ENCODE results near the gene CLTRN.
A peak's percentile ranks its signal among the peaks of the same experiment; 100 is the strongest.
"Not testable (repeated sequence)": the region's sequence is repeated elsewhere in the genome, so short reads cannot be mapped to it uniquely, and the experiment has no call there.

CLTRN gene, protein sequence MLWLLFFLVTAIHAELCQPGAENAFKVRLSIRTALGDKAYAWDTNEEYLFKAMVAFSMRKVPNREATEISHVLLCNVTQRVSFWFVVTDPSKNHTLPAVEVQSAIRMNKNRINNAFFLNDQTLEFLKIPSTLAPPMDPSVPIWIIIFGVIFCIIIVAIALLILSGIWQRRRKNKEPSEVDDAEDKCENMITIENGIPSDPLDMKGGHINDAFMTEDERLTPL

DNA sequence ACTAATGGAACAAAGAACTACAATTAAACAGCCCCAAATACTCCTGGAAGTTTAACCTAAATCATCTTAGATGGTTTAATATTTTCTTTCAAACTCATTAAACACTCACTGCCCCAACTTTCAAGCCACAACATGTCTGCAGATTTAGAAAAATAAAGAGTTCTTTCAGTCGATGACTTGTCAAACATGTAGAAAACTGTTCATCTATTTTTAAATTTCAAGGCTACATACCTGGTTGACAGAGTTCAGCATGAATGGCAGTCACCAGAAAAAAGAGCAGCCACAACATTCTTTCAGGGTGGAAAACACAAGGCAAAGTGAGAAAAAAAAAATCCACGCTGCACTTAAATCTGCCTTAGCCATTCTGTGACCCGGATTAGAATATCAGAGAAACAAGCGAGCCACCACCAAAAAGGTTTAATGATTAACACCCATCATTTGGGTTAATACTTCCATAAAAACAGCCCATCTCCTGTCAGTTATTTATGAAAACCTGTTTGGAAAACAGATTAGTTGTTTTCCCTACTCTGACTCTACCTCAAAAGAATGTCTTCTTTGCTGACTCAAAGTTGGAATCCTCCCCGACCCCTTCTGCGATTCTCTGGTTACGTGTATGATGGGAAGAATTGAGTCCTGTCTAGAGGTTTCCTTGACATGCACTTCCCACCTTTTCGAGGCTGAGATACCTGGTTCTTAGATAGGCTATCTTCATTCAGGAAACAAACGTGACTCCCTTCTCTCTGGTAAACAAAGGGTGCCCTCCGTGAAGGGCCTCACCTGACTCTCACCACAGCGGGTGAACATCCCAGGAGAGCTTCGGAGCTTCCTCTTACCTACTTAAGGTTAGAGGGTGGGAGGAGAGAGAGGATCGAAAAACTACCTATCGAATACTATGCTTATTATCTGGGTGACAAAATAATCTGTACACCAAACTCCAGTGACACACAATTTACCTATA lies at the start of gene CLTRN:
Gene CLTRN, minus strand, starts transcription at position 319 of the 958 bp plus-strand sequence. Its CDS starts 30 bp downstream, at position 289.
- DNase-seq = no peak

DNA sequence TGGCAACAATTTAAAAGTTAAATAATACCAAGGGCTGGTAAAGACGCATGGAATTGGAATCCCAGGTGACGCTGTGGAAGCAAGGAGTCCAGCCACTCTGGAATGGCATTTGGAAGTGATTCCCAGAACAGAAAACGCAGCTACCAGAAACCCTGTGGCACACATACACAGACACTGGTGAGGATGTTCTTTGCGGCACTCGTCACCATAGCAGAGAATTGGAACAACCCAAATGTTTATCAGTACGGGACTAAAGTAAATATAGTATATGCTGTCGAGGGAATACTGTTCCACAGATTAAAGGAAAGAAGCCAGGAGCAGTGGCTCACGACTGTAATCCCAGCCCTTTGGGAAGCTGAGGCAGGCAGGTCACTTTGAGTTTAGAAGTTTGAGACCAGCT lies 39.7 kb upstream of the CLTRN start:
- not testable (repeated sequence) for DNase-seq

DNA sequence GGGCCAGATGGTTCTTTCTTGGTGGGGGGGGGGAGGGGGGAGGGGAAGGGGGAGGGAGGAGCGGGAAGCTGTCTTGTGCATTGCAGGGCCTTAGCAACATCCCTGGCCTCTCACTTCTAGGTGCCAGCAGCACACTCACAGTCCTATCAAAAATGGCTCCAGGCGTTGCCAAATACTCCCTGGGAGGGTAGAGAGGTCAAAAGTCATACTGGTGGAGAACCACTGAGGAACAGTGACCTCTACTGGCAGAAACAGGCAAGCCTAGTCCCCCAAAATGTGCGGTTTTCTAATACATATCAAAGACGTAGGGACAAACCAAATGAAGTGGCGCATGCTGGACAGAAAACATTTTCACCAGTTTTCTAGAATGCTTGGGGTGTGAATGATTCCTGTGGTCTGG lies 39.2 kb upstream of the CLTRN start:
- DNase-seq = not testable (repeated sequence)

- no peak for DNase-seq
Measured at GRCh38 chrX:15702488-15703371, 38.1 kb upstream of the CLTRN start.

DNA sequence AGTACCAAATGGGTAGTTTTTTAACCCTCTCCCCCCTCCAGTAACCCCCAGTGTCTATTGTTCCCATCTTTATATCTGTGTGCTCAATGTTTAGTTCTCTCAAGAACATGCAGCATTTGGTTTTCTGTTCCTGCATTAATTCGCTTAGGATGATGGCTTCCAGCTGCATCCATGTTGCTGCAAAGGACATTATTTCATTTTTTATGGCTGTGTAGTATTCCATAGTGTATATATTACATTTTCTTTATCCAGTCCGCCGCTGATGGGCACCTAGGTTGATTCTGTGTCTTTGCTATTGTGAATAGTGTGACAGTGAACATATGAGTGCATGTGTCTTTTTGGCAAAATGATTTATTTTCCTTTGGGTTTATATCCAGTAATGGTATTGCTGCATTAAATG lies 31.9 kb upstream of the CLTRN start:
- DNase-seq = no peak

- DNase-seq = no peak
Measured at GRCh38 chrX:15694941-15695451, 30.4 kb upstream of the CLTRN start.

DNA sequence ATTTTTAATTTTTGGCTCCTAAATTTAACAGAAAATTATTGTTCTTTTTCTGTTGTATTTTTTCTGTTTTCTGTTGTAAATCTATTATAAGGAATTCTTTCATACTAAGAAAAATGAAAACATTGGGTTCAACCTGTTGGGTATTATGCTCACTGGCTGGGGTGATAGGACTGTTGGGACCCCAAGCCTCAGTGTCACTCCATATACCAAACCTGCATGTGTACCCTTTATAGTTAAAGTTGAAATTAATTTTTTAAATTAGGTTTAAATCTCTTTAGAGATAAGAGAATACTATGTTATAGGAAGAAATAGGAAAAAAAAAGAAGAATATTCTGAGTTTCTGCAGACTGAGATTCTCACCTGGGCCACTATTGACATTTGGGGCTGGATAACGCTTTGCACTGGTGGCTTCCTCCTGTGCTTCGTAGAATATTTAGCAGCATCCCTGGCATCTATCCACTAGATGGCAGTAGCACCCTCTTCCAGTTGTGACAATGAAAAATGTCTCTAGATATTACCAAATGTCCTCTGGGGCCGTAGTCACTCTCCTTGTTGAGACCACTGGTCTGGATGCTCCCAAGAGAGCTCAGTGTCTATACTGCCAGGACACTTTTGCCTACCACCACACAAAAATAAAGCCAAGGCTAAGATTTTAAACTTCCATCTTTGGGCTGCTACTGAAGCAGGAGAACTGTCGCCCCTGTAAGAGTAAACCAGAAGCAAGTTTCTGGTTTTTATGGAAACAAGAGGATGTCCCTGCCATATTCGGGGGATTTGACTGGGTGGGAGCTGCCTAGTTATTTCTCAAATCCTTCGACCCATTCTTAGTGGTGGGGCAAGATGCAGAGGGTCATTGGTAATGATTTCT lies 22.4 kb upstream of the CLTRN start:
- DNase-seq = peak; percentile 71

DNA sequence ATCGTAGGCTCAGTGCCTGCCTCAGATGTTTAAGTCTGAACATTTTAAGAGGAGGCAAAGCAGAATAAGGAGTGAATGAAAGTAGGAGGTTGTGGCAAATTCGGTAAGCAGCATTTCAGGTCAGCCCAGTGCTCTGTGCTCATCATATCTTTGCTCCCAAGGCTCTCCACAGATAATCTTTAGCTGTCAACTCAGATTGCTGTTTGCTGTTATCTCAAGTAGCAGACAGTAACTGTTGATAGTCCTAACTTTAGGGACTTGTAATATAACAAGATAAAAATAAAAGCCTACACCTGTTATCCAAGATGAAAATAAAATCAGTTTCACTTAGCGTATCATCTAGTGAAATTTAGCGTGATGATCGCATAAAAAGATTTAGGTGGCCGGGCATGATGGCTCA lies 18.6 kb upstream of the CLTRN start:
- DNase-seq = no peak

DNA sequence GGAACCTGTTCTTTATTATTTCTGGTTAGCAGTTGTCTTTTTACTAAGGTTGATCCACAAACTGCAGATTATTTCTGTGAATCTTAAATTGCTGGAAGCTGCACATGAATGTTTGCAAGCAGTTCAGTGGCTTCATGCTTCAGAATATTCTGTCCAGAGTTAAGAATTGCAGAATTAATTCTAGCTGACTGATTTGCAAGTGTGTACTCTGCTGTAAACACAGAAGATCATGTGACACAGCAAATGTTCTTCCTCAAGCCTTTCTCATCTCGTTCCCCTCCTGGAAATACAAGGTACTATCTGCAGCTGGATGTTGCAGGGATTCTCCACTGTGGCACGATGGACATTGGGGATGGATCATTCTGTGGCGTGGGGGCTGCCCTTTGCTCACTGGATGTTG lies 16.8 kb upstream of the CLTRN start:
- DNase-seq = no peak

DNA sequence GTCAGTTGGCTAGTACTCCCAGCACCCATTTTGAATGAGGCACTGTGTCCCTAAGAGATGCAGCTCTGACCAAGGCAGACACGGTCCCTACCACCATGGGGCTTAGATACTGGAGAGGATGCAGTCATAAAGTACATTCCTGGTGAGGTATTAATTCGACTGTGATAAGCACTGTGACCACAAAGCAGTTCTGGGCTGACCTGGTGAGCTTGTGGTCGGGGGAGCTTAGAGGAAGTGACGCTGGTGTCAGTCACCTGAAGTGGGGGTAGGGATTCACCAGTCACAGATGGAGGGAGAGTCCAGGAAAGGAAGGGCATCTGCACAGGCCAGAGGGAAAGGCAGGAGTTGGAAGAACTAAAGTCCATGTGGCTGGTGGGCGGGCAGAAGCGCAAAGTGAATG lies 15.8 kb upstream of the CLTRN start:
- DNase-seq = no peak

- DNase-seq = no peak
Measured at GRCh38 chrX:15679246-15679645, 14.6 kb upstream of the CLTRN start.

DNA sequence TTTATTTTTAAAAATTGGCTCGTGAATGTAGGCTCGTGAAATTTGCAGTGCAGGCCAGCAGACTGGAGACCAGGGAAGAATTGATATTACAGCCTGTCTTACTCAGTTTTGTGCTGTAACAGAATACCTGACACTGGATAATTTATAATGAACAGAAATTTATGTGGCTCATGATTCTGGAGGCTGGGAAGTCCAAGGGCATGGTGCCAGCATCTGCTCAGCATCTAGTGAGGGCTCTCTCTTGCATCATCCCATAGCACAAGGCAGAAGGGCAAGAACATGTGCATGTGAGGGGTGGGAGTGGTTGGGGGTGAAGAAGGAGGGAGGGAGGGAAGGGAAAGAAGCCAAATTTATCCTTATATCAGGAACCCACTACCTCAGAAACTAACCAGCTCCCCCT lies 13.7 kb upstream of the CLTRN start:
- DNase-seq = no peak

DNA sequence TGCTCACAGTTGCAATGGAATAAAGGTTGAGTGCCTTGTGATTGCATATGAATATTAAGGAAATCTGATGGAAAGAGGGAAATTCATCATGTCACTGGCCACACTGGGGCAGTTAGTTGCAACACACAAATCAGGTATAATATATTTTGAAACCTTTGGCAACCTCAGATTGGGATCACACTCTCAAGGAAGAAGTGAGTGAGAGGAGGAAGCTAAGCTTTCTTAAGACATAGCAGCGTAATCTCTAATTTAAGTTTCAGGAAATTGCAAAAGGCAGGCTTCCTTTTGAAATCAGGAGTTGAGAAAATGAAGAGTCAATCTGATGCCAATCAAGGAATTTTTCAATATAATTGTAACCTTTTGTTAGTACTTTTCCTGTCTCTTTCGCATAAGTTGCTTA lies 12.3 kb upstream of the CLTRN start:
- no peak for DNase-seq

GRCh38 chrX:15675490-15675921 lies 10.9 kb upstream of the CLTRN start:
- DNase-seq = peak; percentile 93

DNA sequence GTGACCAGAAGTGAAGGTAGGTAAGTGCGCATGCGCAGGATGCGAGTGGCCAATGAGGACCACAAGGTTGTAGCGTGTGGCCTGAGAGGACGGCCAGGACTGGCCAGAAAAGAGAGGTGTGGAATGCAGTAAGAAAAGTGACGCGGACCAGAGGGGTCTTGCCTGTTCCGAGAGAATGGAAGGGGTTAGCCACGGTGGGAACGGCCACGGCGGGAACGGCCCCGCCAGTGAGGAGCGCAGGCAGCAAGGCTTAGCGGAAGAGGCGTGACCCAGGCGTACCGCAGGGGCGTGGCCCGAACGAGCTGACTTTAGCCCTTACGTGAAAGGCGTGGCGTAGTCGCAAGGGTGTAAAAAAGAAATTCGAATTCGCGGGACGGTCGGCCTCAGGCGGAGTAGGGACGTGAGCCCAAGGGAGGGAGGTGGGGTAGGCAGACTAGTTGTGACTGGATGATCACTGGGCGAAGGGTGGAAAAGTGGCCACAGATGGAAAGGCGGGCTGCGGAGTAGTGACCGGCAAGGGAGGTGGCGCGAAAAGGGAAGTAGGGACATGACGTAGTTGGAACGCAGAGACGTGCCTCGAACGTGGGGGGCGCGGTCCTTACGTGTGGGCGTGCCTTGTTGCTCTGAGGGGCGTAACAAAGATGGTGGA lies 10.4 kb upstream of the CLTRN start:
- DNase-seq = peak; percentile 94

DNA sequence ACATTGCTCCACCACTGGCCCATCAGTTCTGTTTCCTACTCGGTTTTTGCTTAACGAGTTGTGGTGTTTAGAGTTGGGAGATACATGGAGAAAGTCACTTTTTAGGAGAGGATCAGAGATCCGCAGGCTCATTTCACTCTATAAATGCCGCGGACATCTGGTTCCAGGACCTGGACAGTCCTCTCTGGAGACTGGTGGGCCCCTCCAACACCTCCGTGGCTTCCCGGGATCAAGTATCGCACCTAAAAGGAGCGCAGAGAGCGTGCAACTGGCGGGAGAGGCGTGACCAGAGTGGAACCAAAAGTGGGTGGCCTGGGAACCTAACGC lies 9.9 kb upstream of the CLTRN start:
- DNase-seq = no peak

DNA sequence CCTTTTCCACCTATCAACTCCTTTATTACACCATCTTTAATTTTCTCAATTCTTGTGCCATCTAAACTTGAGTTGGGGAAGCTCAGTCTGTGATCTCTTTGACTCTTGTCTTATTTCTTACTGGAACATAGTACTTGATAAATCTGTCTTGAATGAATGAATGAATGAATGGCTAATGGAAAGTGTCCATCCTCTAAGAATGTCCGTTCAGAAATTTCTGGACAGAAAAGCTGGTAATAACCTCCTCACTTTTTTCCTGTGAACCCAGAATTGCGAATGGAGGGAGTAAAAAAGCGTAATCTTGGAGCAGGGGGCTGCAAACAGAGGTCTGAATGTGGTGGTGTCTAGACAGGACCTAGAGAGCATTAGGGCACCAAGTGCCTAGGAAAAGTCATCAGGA lies 9.4 kb upstream of the CLTRN start:
- no peak for DNase-seq

DNA sequence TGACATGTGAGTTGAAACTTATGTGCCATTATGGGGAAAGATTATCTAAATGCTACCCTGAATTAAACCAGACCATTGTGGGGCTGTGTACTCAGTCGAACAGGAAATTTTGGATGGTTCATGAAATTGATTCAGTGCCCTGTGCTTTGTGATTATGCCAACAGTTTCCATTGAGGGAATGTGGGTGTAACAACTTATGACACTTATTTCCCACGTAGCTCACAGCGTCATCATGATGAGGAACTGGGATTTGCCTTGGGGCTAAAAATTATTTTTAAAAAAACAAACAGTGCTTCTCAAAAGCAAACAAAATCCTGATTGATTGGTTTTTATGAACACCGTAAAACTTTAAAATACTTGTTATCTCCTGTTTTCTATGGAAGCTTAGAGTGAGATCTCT lies 8.3 kb upstream of the CLTRN start:
- no peak for DNase-seq

DNA sequence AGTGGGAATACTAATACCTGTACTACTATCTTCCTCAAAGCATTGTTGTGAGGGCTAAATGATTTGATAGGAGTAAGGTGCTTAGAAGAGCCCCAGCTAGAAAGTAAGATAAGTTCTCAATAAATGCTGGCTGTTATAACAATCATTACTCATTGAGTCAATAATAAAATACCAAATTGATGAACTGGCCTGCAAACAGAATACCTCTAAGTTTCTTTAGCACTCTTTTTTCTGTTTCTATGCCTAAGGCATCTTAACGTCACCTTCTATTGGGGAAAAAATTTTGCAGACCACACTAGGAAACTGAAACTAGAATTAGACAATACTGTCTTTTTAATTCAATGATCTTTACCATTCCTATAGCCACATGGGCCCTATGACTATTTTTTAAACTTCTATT lies 1.2 kb downstream of the CLTRN start:
- DNase-seq = no peak

DNA sequence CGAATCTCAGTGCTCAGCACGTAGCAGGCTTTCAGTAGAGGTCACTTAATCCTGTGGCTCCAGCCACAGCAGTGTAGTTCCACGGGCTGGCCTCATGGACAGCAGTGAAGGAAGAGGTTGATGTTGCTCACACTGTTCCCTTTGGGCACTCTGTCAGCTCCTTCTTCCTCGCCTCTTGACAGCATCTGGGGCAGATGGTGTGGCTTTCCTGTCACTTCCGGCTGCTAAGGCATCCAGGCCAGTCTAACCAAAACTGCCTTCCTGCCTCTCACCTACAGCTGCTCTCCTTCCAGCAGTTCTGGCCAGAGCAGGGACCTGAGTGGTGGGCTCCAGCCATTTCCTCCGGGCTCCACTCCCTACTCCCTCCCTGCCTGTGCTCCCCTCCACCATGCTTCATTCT lies 9.8 kb downstream of the CLTRN start:
- DNase-seq = not testable (repeated sequence)

DNA sequence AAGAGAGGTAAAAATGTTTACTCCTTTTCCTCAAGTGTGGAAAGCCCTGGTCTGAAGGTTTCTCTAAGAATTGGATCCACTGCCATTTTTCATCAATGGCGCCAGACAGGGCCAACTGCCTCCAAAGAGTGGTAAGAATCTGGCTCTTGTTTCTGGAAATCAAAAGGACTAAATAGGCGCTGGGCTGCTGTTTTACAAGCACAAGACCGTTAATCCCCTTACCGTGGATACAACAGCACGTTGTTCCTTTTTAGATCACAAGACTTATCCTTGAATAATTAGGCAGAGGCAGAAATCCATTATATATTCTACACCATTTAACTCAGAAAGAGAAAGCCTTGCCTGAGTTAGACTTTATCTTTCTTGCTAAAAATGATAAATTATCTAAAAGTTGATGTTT lies 10.6 kb downstream of the CLTRN start:
- DNase-seq = no peak

DNA sequence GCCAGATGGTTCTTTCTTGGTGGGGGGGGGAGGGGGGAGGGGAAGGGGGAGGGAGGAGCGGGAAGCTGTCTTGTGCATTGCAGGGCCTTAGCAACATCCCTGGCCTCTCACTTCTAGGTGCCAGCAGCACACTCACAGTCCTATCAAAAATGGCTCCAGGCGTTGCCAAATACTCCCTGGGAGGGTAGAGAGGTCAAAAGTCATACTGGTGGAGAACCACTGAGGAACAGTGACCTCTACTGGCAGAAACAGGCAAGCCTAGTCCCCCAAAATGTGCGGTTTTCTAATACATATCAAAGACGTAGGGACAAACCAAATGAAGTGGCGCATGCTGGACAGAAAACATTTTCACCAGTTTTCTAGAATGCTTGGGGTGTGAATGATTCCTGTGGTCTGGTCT lies 17.1 kb downstream of the CLTRN start:
- DNase-seq = not testable (repeated sequence)
